Mammary epithelial cell (primary cell): ENCODE measurements around the gene ENO3.

Experiments
- CTCF ChIP-seq, 2 donors: IDR thresholded peaks in 1 of 2; conservative IDR thresholded peaks in 1 of 2; 2 replicates each; pipeline ENCODE4 v1.5.1; 2011 to 2012; ENCODE audit warnings: inconsistent platforms in 2 of 2, low read length in 2 of 2, mild to moderate bottlenecking in 2 of 2, control low read depth in 1 of 2, low read depth in 1 of 2; ENCODE audit not compliant: insufficient read depth in 1 of 2; ENCODE audit errors: extremely low read depth in 1 of 2
- EZH2 ChIP-seq: IDR thresholded peaks from 2 replicates; pipeline ENCODE4 v1.6.1; 2012; ENCODE audit warnings: low read length, inconsistent platforms, borderline replicate concordance

- no peak for TF ChIP-seq CTCF (conservative IDR thresholded peaks at IDR 0.05 in 1 of 2, IDR thresholded peaks at IDR 0.05 in 1 of 2; ENCODE audit: extremely low read depth in 1 of 2, insufficient read depth in 1 of 2, low read depth in 1 of 2, low read length in 2 of 2)
- TF ChIP-seq EZH2, result no peak
These were observed 709 bp upstream of the ENO3 start for GRCh38 chr17:4950075-4950745.
